DOHH2 (cell line): Measurements from ENCODE around the gene PRR23C.

Source experiments
- H3F3A ChIP-seq: fragments of 200-600 bp; sonication (generic), shearing (Covaris generic); 2 replicates; pipeline ENCODE4 v1.6.0; 2016; ENCODE audit warnings: antibody characterized with exemption, mild to moderate bottlenecking; ENCODE audit not compliant: control insufficient read depth, insufficient read depth
- H3K27ac ChIP-seq: fragments of 200-600 bp; sonication (generic); 2 replicates; pipeline ENCODE4 v1.5.1; 2014; ENCODE audit warnings: low read depth, mild to moderate bottlenecking, low read length, moderate library complexity
- H3K27me3 ChIP-seq: fragments of 200-600 bp; sonication (generic); 2 replicates; pipeline ENCODE4 v1.6.1; 2014; ENCODE audit warnings: mild to moderate bottlenecking, low read length, mixed read lengths; ENCODE audit not compliant: control insufficient read depth
- H3K36me3 ChIP-seq: fragments of 200-600 bp; sonication (generic); 2 replicates; pipeline ENCODE4 v1.6.1; 2014; ENCODE audit warnings: mild to moderate bottlenecking, low read length, moderate library complexity, mixed read lengths; ENCODE audit not compliant: control insufficient read depth
- H3K4me1 ChIP-seq: fragments of 200-600 bp; sonication (generic); 2 replicates; pipeline ENCODE4 v1.6.1; 2014; ENCODE audit warnings: mild to moderate bottlenecking, low read length, mixed read lengths; ENCODE audit not compliant: control insufficient read depth
- H3K4me2 ChIP-seq: fragments of 200-600 bp; sonication (generic); 2 replicates; pipeline ENCODE4 v1.6.0; 2014; ENCODE audit warnings: mild to moderate bottlenecking, low read length, moderate library complexity
- H3K4me3 ChIP-seq: fragments of 200-600 bp; sonication (generic); 2 replicates; pipeline ENCODE4 v1.5.1; 2014; ENCODE audit warnings: mild to moderate bottlenecking, low read length, mixed read lengths
- H3K79me2 ChIP-seq: fragments of 200-600 bp; sonication (generic); 2 replicates; pipeline ENCODE4 v1.6.1; 2014; ENCODE audit warnings: mild to moderate bottlenecking, low read length, mixed read lengths; ENCODE audit not compliant: control insufficient read depth
- H3K9me2 ChIP-seq: fragments of 200-600 bp; sonication (generic); replicated peaks from 2 replicates; pipeline ENCODE4 v1.6.1; 2014; ENCODE audit warnings: mild to moderate bottlenecking, low read length, mixed read lengths; ENCODE audit not compliant: control insufficient read depth
- H3K9me3 ChIP-seq: fragments of 200-600 bp; sonication (generic); 2 replicates; pipeline ENCODE4 v1.6.1; 2014; ENCODE audit warnings: antibody characterized with exemption, low read length, mixed read lengths; ENCODE audit not compliant: control insufficient read depth, insufficient read depth
- H4K20me1 ChIP-seq: fragments of 200-600 bp; sonication (generic); 2 replicates; pipeline ENCODE4 v1.6.0; 2014; ENCODE audit warnings: low read depth, mild to moderate bottlenecking, antibody characterized with exemption, low read length, moderate library complexity; ENCODE audit not compliant: control insufficient read depth, insufficient read depth
- CTCF ChIP-seq: fragments of 200-600 bp; sonication (generic); IDR thresholded peaks from one replicate; pipeline ENCODE4 v1.5.1; 2014; ENCODE audit warnings: antibody characterized with exemption, mild to moderate bottlenecking, low read depth, low read length; ENCODE audit not compliant: poor library complexity, severe bottlenecking
- EZH2phosphoT487 ChIP-seq: fragments of 200-600 bp; sonication (generic); IDR thresholded peaks from 2 replicates; pipeline ENCODE4 v1.6.1; 2017; ENCODE audit warnings: borderline replicate concordance, mild to moderate bottlenecking, antibody characterized with exemption, low read length, moderate library complexity, mixed read lengths

Gene PRR23C

GRCh38 chr3:139062918-139063317, 18.2 kb upstream of the PRR23C start:
- TF ChIP-seq EZH2phosphoT487 (no peak), CTCF (no peak)

GRCh38 chr3:139052802-139053600, 8.3 kb upstream of the PRR23C start:
- H3K4me1 ChIP-seq: no peaks in the 10 kb centered on the region
- H3K27ac ChIP-seq: no peak overlapping the region
- TF ChIP-seq EZH2phosphoT487: no peak
- no peak for TF ChIP-seq CTCF
- H3K4me2 ChIP-seq: no peak overlapping the region
- H3F3A ChIP-seq: no peaks in the 10 kb centered on the region
- no peaks in the 10 kb centered on the region for H3K9me2 ChIP-seq
- no peaks in the 10 kb centered on the region for H3K36me3 ChIP-seq
- H3K27me3 ChIP-seq: no peaks in the 10 kb centered on the region
- H3K4me3 ChIP-seq: no peak overlapping the region
- no peaks in the 10 kb centered on the region for H3K79me2 ChIP-seq
- H3K9me3 ChIP-seq: no peaks in the 10 kb centered on the region
- H4K20me1 ChIP-seq: no peaks in the 10 kb centered on the region

More at GRCh38 chr3:139062918-139063317, 18.2 kb upstream of the PRR23C start:
- Histone ChIP-seq H3F3A (no peaks in the 10 kb centered on the region), H3K27ac (no peak overlapping the region), H3K36me3 (no peaks in the 10 kb centered on the region), H3K4me3 (no peak overlapping the region), H3K4me1 (no peaks in the 10 kb centered on the region), H4K20me1 (no peaks in the 10 kb centered on the region), H3K9me3 (no peaks in the 10 kb centered on the region), H3K27me3 (no peaks in the 10 kb centered on the region), H3K9me2 (no peaks in the 10 kb centered on the region), H3K79me2 (no peaks in the 10 kb centered on the region), H3K4me2 (no peak overlapping the region)

- Histone ChIP-seq H3K9me3 (peaks cover 3% of the 10 kb centered on the region; the same call in 1 of the 2 replicates), H3K4me2 (no peak overlapping the region), H3K79me2 (no peaks in the 10 kb centered on the region), H3K4me3 (no peak overlapping the region), H4K20me1 (no peaks in the 10 kb centered on the region), H3K9me2 (no peaks in the 10 kb centered on the region), H3K36me3 (no peaks in the 10 kb centered on the region), H3K4me1 (no peaks in the 10 kb centered on the region), H3F3A (no peaks in the 10 kb centered on the region), H3K27ac (no peak overlapping the region), H3K27me3 (peaks cover 7% of the 10 kb centered on the region)
- TF ChIP-seq EZH2phosphoT487 (no peak), CTCF (no peak)
These were observed 932 bp downstream of the PRR23C start for GRCh38 chr3:139043554-139044365.
